Left colon (tissue), 2 donors: ENCODE data around the gene CHFR. TPM values are rescaled to one million over a fixed set of nuclear protein-coding genes. Genes with fewer than 3 reads are reported as not detected.
"Not testable (repeated sequence)": the region's sequence is repeated elsewhere in the genome, so short reads cannot be mapped to it uniquely, and the experiment has no call there.

Experiments used
- ATAC-seq: fragments of 200-7000 bp; cut with Tn5 transposase; one replicate; pipeline ENCODE4 v1.9.1; 2020; ENCODE audit warnings: mild to moderate bottlenecking, moderate library complexity
- DNase-seq, 2 donors: peaks; one replicate each; pipeline ENCODE4 v3.0.0-alpha.2; 2020
- intact Hi-C, 2 donors: fragments of 100-400 bp; cut with DNase I in 1 of 2; cut with micrococcal nuclease in 1 of 2; formaldehyde crosslinking; loops; one replicate each; pipeline versions ENCODE4 v1.11.2 to v1.14.0; 2022; cut with DNase I, micrococcal nuclease
- long read RNA-seq: library from polyadenylated mRNA; unstranded; transcript quantifications from one replicate; pipeline ENCODE4 v2.0.0, GENCODE V29; 2021
- total RNA-seq, 2 donors: library from RNA; stranded (reverse); fragmentation: NEBNext Ultra II Directional; extraction: Animal tissue kit (Norgen Biotek cat#: 25700); gene quantifications; one replicate each; pipeline ENCODE4 v1.2.1, GENCODE V29; 2021
- donor health status: DM: no; HTN: no; CAD: no.
- donor health status: DM: yes; HTN: yes; CAD: no.

CHFR gene
- total RNA-seq: 10 to 100 TPM; 50.4 to 58.2 TPM
- long read RNA-seq, transcript CHFR-205 (18 exons, 3,250 nt): major isoform, 6 of 88 reads
- long read RNA-seq, partial matches to known transcripts: 28 of 88 reads
- long read RNA-seq, other reads (novel, unspliced or antisense): 48 of 88 reads

DNA sequence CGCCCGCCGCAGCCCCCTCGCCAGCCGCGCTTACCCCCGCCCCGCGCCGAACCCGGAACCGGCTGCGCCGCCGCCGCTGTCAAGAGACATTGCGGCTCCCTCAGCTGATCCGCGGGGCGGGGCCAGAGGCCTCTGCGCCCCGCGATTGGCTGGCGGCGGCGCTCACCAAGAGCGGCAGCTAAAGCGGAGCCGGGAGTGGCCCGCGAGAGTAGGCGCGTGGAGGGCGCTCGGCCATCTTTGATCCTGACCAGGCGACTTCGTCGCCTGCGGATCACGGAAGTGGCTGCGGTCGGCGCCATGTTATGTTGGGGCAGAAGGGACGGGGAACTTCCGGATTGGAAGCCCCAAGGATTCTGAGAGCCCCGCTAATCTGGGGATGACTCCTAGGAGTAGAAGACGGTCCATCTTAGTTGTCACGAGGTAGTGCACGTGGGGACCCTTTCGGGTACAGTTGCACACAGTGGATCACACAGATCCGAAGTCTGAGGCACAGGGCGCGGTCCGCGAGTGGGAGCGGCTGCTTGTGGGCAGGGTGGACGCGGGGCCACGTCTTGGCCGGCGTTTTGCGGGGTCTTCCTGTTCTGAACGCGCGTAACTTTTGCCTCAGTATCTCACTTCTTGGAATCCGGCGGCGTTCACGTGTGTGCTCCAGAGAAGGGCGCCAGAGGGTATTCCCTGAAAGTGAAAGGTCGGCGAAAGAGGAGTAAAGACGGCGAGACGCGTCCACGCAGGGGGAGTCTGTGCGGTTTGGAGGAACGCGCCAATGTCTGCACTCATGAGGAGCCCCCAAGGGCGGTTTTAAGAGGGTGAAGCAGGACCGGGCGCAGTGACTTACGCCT is at the start of gene CHFR:
CHFR (minus strand) TSS at position 93 of the 839 bp plus-strand sequence. CDS start 277 bp downstream, outside the sequence.
- intact Hi-C loops: no loop called here
- DNase-seq (peak; percentile 97 to 98), ATAC-seq (peak; percentile 99)

- DNase-seq, intact Hi-C loops, ATAC-seq: not testable (repeated sequence)
Measured at GRCh38 chr12:132936921-132937320, 49.5 kb upstream of the CHFR start.

DNA sequence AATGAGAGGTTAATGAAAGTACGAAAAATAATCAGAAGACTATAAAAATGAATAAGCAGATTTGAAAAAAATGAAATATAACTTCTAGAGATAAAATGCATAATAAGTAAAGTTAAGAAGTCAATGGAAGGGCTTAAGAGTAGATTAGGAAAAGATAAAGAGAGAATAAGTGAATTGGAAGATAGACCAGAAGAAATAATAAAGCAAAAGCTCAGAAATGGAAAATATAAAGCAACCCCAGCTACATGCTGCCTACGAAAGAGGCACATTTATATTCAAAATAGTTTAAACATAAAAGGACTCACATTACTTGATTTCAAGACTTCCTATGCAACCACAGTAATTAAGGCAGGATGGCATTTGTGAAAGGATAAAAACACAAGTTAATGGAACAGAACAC is 48.8 kb upstream of the CHFR start:
- intact Hi-C loops: no loop called here
- DNase-seq (no peak), ATAC-seq (no peak)

GRCh38 chr12:132926415-132926833 is 39.0 kb upstream of the CHFR start:
- ATAC-seq (no peak), DNase-seq (no peak)
- intact Hi-C loops: no loop called here

DNA sequence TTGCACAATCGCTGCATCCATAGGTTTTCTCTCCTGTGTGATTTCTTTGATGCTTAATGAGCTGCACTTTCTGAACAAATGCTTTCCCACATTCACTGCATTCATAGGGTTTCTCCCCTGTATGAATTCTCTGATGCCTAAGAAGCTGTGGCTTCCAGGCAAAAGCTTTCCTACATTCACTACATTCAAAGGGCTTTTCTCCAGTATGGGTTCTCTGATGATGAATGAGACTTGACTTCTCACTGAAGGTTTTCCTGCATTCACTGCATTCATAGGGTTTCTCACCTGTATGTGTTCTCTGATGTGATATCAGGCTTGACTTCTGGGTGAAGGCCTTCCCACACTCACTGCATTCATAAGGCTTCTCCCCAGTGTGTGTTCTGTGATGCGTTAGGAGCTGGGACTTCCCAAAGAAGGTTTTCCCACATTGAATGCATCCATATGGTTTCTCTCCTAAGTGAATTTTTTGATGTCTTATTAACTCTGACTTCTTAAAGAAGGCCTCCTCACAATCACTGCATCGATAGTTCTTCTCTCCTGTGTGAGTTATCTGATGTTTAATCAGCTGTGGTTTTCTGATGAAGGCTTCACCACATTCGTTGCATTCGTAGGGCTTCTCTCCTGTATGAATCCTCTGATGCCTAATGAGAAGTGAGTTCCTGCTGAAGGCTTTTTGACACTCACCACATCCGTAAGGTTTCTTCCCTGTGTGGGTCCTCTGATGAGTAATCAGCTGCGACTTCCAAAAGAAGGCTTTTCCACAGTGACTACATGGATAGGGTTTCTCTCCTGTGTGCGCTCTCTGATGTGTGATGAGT is 38.4 kb upstream of the CHFR start:
- ATAC-seq: no peak
- intact Hi-C loops: no loop called here
- DNase-seq: no peak

DNA sequence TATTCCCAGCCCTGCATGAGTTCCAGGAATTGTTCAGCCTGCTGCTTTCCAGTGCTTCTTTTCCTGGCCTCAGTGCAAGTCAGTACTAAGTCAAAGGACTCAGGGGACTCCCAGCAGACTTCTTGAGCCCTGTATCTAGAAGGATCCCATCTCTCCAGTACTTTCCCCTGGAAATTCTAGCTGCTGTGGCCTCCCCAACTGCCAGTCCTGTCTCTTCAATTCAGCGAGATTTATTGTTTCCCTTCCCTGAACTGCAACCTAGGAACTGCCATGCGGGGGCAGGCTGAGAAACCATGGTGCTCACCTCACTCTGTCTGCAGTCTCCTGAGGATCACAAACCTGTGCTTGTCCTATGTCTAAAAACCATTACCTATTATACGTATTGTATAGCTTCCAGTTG is 37.0 kb upstream of the CHFR start:
- ATAC-seq (no peak), DNase-seq (no peak)
- intact Hi-C loops: no loop called here

GRCh38 chr12:132923356-132923909 is 36.0 kb upstream of the CHFR start:
- intact Hi-C loops: no loop called here
- DNase-seq (no peak), ATAC-seq (no peak)

- no peak for DNase-seq
- intact Hi-C loops: no loop called here
Measured at GRCh38 chr12:132922676-132923075, 35.3 kb upstream of the CHFR start.

GRCh38 chr12:132921685-132922084 is 34.3 kb upstream of the CHFR start:
- DNase-seq: no peak
- intact Hi-C loops: no loop called here
- ATAC-seq: no peak

More at GRCh38 chr12:132922676-132923075, 35.3 kb upstream of the CHFR start:
- no peak for ATAC-seq

DNA sequence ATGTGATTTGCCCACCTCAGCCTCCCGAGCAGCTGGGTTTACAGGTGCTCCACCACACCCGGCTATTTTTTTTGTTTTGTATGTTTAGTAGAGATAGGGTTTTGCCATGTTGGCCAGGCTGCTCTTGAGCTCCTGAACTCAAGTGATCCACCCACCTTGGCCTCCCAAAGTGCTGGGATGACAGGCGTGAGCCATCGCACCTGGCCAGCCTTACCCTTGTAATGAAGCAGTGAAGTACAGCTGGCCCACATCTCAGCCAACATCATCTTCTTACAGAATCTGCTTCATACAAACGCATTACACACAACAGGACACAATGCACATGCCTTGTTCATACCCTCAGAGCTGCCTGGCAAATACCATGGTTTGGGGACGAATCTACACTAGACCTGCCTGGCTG is 31.3 kb upstream of the CHFR start:
- ATAC-seq (no peak), DNase-seq (no peak)
- intact Hi-C loops: no loop called here

- intact Hi-C loops: no loop called here
- ATAC-seq (no peak), DNase-seq (no peak)
Measured at GRCh38 chr12:132909030-132909368, 21.6 kb upstream of the CHFR start.

GRCh38 chr12:132908145-132909029 is 21.0 kb upstream of the CHFR start:
- DNase-seq (peak; percentile 95 to 98), ATAC-seq (peak; percentile 95)
- intact Hi-C loops: no loop called here

DNA sequence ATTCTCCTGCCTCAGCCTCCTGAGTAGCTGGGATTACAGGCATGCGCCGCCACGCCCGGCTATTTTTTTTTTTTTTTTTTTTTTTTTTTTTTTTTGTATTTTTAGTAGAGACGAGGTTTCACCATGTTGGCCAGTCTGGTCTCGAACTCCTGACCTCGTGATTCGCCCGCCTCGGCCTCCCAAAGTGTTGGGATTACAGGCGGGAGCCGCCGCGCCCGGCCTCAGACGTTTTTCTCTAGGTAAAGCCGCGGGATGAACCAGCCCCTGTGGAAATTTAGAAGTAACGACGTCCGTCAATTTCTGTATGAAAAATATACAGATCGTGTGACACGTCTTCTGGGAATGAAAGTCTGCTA is 20.4 kb upstream of the CHFR start:
- intact Hi-C loops, ATAC-seq: not testable (repeated sequence)
- peak in 1 of 2 donors; percentile 20 for DNase-seq

GRCh38 chr12:132907216-132907615 is 19.8 kb upstream of the CHFR start:
- DNase-seq (no peak), ATAC-seq (no peak)
- intact Hi-C loops: no loop called here

- intact Hi-C loops: no loop called here
- DNase-seq: peak; percentile 66 to 81
- ATAC-seq: no peak
Measured at GRCh38 chr12:132904718-132905328, 17.4 kb upstream of the CHFR start.

- DNase-seq: no peak
- no peak for ATAC-seq
- intact Hi-C loops: no loop called here
Measured at GRCh38 chr12:132899033-132899432, 11.6 kb upstream of the CHFR start.

GRCh38 chr12:132888852-132889251 is 1.4 kb upstream of the CHFR start:
- no peak for ATAC-seq
- intact Hi-C loops: no loop called here

More at GRCh38 chr12:132888852-132889251, 1.4 kb upstream of the CHFR start:
- DNase-seq: no peak
